HL-60 (cell line): ENCODE results near the gene CSF1.

Experiments used
- GABPA ChIP-seq: IDR thresholded peaks from 2 replicates; pipeline ENCODE4 v1.6.1; 2012; ENCODE audit warnings: low read depth
- TF ChIP-seq, protein P1 (sequence below): IDR thresholded peaks from one replicate; pipeline ENCODE4 v1.5.1; 2011; ENCODE audit warnings: low read length, control low read depth, inconsistent platforms; ENCODE audit not compliant: insufficient read depth

GRCh38 chr1:109929588-109930251 lies 19.1 kb downstream of the CSF1 start:
- no peak for TF ChIP-seq GABPA
- TF ChIP-seq, protein P1, sequence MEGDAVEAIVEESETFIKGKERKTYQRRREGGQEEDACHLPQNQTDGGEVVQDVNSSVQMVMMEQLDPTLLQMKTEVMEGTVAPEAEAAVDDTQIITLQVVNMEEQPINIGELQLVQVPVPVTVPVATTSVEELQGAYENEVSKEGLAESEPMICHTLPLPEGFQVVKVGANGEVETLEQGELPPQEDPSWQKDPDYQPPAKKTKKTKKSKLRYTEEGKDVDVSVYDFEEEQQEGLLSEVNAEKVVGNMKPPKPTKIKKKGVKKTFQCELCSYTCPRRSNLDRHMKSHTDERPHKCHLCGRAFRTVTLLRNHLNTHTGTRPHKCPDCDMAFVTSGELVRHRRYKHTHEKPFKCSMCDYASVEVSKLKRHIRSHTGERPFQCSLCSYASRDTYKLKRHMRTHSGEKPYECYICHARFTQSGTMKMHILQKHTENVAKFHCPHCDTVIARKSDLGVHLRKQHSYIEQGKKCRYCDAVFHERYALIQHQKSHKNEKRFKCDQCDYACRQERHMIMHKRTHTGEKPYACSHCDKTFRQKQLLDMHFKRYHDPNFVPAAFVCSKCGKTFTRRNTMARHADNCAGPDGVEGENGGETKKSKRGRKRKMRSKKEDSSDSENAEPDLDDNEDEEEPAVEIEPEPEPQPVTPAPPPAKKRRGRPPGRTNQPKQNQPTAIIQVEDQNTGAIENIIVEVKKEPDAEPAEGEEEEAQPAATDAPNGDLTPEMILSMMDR = no peak
